MM.1S (cell line): ENCODE results near the gene PIKFYVE.

Experiments
- DNase-seq: peaks from one replicate; pipeline ENCODE4 v3.0.0-alpha.2; 2015
- H2AFZ ChIP-seq: fragments of 300-600 bp; sonication (generic); 2 replicates; pipeline ENCODE4 v1.6.0; 2016; ENCODE audit warnings: antibody characterized with exemption, low read length
- H3F3A ChIP-seq: fragments of 300-600 bp; sonication (generic); 2 replicates; pipeline ENCODE4 v1.6.1; 2016; ENCODE audit warnings: mild to moderate bottlenecking, antibody characterized with exemption, low read length, moderate library complexity, mixed read lengths; ENCODE audit not compliant: insufficient read depth
- H3K27ac ChIP-seq: fragments of 300-600 bp; sonication (generic); 2 replicates; pipeline ENCODE4 v1.5.1; 2016; ENCODE audit warnings: mild to moderate bottlenecking, low read length
- H3K27me3 ChIP-seq: fragments of 300-600 bp; sonication (generic); replicated peaks from 2 replicates; pipeline ENCODE4 v1.6.0; 2016; ENCODE audit warnings: low read length; ENCODE audit not compliant: insufficient read depth
- H3K36me3 ChIP-seq: fragments of 300-600 bp; sonication (generic); replicated peaks from 2 replicates; pipeline ENCODE4 v1.6.1; 2016; ENCODE audit warnings: mild to moderate bottlenecking, low read length, mixed read lengths; ENCODE audit not compliant: insufficient read depth
- H3K4me1 ChIP-seq: fragments of 300-600 bp; sonication (generic); 2 replicates; pipeline ENCODE4 v1.6.1; 2016; ENCODE audit warnings: low read length, mixed read lengths
- H3K4me2 ChIP-seq: fragments of 300-600 bp; sonication (generic); 2 replicates; pipeline ENCODE4 v1.6.0; 2016; ENCODE audit warnings: low read depth, low read length
- H3K4me3 ChIP-seq: fragments of 300-600 bp; sonication (generic); 2 replicates; pipeline ENCODE4 v1.5.1; 2016; ENCODE audit warnings: low read length, mixed read lengths
- H3K79me2 ChIP-seq: fragments of 300-600 bp; sonication (generic); 2 replicates; pipeline ENCODE4 v1.6.1; 2016; ENCODE audit warnings: mixed run types, low read length, mixed read lengths
- H3K9ac ChIP-seq: fragments of 300-600 bp; sonication (generic); 2 replicates; pipeline ENCODE4 v1.6.1; 2016; ENCODE audit warnings: low read length, mixed read lengths
- H3K9me2 ChIP-seq: fragments of 300-600 bp; sonication (generic); replicated peaks from 2 replicates; pipeline ENCODE4 v1.6.1; 2016; ENCODE audit warnings: mild to moderate bottlenecking, low read length, mixed read lengths; ENCODE audit not compliant: insufficient read depth
- H3K9me3 ChIP-seq: fragments of 300-600 bp; sonication (generic); replicated peaks from 2 replicates; pipeline ENCODE4 v1.6.1; 2016; ENCODE audit warnings: mild to moderate bottlenecking, low read length, mixed read lengths; ENCODE audit not compliant: insufficient read depth
- H4K20me1 ChIP-seq: fragments of 300-600 bp; sonication (generic); 2 replicates; pipeline ENCODE4 v1.6.1; 2016; ENCODE audit warnings: mild to moderate bottlenecking, low read length, moderate library complexity, mixed read lengths; ENCODE audit not compliant: insufficient read depth
- CTCF ChIP-seq: fragments of 300-600 bp; sonication (generic); IDR thresholded peaks from 2 replicates; pipeline ENCODE4 v1.5.1; 2016; ENCODE audit warnings: antibody characterized with exemption, low read length, mixed read lengths
- EZH2 ChIP-seq: fragments of 300-600 bp; sonication (generic); optimal IDR thresholded peaks from 2 replicates; pipeline ENCODE3; 2017; ENCODE audit warnings: low read depth, mild to moderate bottlenecking, antibody characterized with exemption, low read length, mixed read lengths
- EZH2phosphoT487 ChIP-seq: fragments of 300-600 bp; sonication (generic); IDR thresholded peaks from 2 replicates; pipeline ENCODE4 v1.6.1; 2018; ENCODE audit warnings: antibody characterized with exemption, low read length

PIKFYVE gene

DNA sequence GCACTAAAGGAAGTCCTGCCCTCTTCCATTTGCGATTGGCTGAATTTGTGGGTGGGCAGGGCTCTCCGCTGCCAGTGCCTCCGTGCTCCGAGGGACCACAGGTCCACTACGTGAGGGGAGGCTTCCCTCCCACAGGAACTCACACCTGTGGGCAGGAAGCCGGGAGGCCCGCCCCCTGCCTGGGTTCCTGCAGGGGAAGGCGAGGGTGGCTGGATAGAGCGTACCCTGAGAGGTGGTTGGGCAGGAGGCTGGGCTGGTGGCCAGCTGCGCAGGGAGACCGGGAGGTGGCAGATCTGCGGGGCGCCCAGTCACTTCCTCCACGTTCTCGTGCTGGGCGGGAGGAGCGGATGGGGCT lies 93.6 kb downstream of the PIKFYVE start:
- TF ChIP-seq EZH2phosphoT487 (no peak), EZH2 (no peak), CTCF (no peak)
- H3K27ac ChIP-seq, result no peak overlapping the region
- H3K27me3 ChIP-seq, result no peaks in the 10 kb centered on the region

GRCh38 chr2:208360259-208361076 lies 94.4 kb downstream of the PIKFYVE start:
- H3K79me2 ChIP-seq, result no peaks in the 10 kb centered on the region
- TF ChIP-seq EZH2phosphoT487 (no peak), EZH2 (no peak), CTCF (no peak)
- H2AFZ ChIP-seq, result no peak overlapping the region
- DNase-seq, result no peak
- H3K36me3 ChIP-seq, result no peaks in the 10 kb centered on the region
- H3K9me3 ChIP-seq, result no peaks in the 10 kb centered on the region
- no peaks in the 10 kb centered on the region for H3K9me2 ChIP-seq
- H3K9ac ChIP-seq, result no peak overlapping the region
- H3K4me1 ChIP-seq, result no peaks in the 10 kb centered on the region
- no peaks in the 10 kb centered on the region for H3K27me3 ChIP-seq
- no peak overlapping the region for H3K4me2 ChIP-seq
- no peak overlapping the region for H3K27ac ChIP-seq
- no peaks in the 10 kb centered on the region for H4K20me1 ChIP-seq
- no peak overlapping the region for H3K4me3 ChIP-seq
- H3F3A ChIP-seq, result no peaks in the 10 kb centered on the region

More for the DNA sequence above, 93.6 kb downstream of the PIKFYVE start:
- no peaks in the 10 kb centered on the region for H3K9me3 ChIP-seq
- no peak overlapping the region for H3K9ac ChIP-seq
- no peak overlapping the region for H3K4me3 ChIP-seq
- no peaks in the 10 kb centered on the region for H3K4me1 ChIP-seq
- H3F3A ChIP-seq, result no peaks in the 10 kb centered on the region
- no peaks in the 10 kb centered on the region for H4K20me1 ChIP-seq
- H3K79me2 ChIP-seq, result no peaks in the 10 kb centered on the region
- no peaks in the 10 kb centered on the region for H3K9me2 ChIP-seq
- H3K36me3 ChIP-seq, result no peaks in the 10 kb centered on the region; the same call in 1 of the 2 replicates
- H3K4me2 ChIP-seq, result no peak overlapping the region
- no peak overlapping the region for H2AFZ ChIP-seq
- DNase-seq, result no peak

DNA sequence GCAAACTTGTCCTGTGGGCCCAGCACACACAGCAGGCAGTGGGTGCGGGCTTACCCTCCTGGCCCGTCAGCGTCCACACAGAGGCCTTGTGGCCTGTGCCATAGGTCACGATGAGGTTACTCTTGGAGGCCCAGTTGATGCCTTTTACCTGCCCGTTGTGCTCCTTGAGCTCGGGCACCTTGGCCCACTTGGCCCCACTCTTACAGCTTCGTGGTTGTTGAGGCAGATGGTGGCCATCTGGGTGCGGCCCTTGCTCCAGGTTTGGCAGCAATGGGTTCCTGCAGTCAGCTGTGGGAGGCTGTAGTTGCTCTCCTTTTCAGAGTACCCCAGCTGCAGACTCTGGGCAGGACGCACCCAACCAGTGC lies 95.0 kb downstream of the PIKFYVE start:
- DNase-seq, result no peak
- no peaks in the 10 kb centered on the region for H4K20me1 ChIP-seq
- H3K4me3 ChIP-seq, result no peak overlapping the region
- no peaks in the 10 kb centered on the region for H3K9me3 ChIP-seq
- TF ChIP-seq EZH2 (no peak), EZH2phosphoT487 (no peak), CTCF (no peak)
- no peak overlapping the region for H3K4me2 ChIP-seq
- no peaks in the 10 kb centered on the region for H3K27me3 ChIP-seq
- no peaks in the 10 kb centered on the region for H3K36me3 ChIP-seq
- no peaks in the 10 kb centered on the region for H3K9me2 ChIP-seq
- no peaks in the 10 kb centered on the region for H3K4me1 ChIP-seq
- H3K79me2 ChIP-seq, result no peaks in the 10 kb centered on the region
- H2AFZ ChIP-seq, result no peak overlapping the region
- no peak overlapping the region for H3K27ac ChIP-seq
- no peaks in the 10 kb centered on the region for H3F3A ChIP-seq
- H3K9ac ChIP-seq, result no peak overlapping the region
